Endothelial cell of umbilical vein (primary cell): Measurements from ENCODE around the gene PHOX2A.

Source experiments
- CTCF ChIP-seq, 2 donors: IDR thresholded peaks; 1 replicate in 1 of 2; 2 replicates in 1 of 2; pipeline ENCODE4 v1.5.1; 2011; ENCODE audit warnings: low read length in 2 of 2, mild to moderate bottlenecking in 2 of 2, moderate library complexity in 2 of 2, control low read depth in 1 of 2, inconsistent platforms in 1 of 2, low read depth in 1 of 2; ENCODE audit not compliant: insufficient read depth in 1 of 2; ENCODE audit errors: extremely low read depth in 1 of 2
- EZH2 ChIP-seq: IDR thresholded peaks from 2 replicates; pipeline ENCODE4 v1.6.1; 2012; ENCODE audit warnings: borderline replicate concordance, low read depth, mild to moderate bottlenecking, moderate library complexity, low read length, inconsistent platforms; ENCODE audit not compliant: severe bottlenecking
- FOS ChIP-seq: IDR thresholded peaks from 2 replicates; pipeline ENCODE4 v1.6.1; 2011; ENCODE audit warnings: mild to moderate bottlenecking, low read length, moderate library complexity, borderline replicate concordance; ENCODE audit not compliant: insufficient read depth
- GATA2 ChIP-seq: IDR thresholded peaks from 2 replicates; pipeline ENCODE4 v1.7.0; 2011; ENCODE audit warnings: low read depth, mild to moderate bottlenecking, moderate library complexity, mixed read lengths, low read length; ENCODE audit not compliant: insufficient read length, insufficient read depth
- JUN ChIP-seq: IDR thresholded peaks from 2 replicates; pipeline ENCODE4 v1.6.1; 2011; ENCODE audit warnings: borderline replicate concordance, low read depth; ENCODE audit not compliant: insufficient read length, insufficient read depth
- MAX ChIP-seq: IDR thresholded peaks from 2 replicates; pipeline ENCODE4 v1.6.1; 2011; ENCODE audit not compliant: insufficient read depth, insufficient read length
- MYC ChIP-seq: IDR thresholded peaks from one replicate; pipeline ENCODE4 v1.6.1; 2011; ENCODE audit warnings: mild to moderate bottlenecking, low read depth, low read length
- POLR2A ChIP-seq: IDR thresholded peaks from 2 replicates; pipeline ENCODE4 v1.6.1; 2012; ENCODE audit warnings: low read depth, mild to moderate bottlenecking, control low read depth, low read length
- POLR2AphosphoS5 ChIP-seq: IDR thresholded peaks from 2 replicates; pipeline ENCODE4 v1.6.1; 2012; ENCODE audit warnings: low read depth, mild to moderate bottlenecking, control low read depth, low read length, moderate library complexity; ENCODE audit not compliant: insufficient read depth

DNA sequence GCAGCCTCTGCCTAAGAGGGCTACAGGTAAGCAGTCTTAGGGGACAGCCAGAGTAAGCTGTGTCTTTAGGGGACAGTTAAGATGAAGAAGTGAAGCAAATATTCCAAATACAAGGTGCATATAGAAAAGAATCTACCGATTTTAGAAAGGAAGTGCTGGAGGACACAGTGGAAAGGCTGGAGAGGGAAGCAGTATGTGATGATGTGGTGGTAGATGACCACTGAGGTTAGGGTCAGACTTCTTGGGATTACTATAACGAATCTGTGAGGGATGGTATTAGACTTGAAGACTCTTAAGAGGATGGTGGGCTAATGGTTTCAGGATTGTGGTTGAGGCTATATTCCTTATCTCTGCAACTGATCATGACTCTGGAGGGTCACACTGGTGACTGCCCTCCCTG is 40.0 kb upstream of the PHOX2A start:
- no peak for TF ChIP-seq EZH2
- no peak for TF ChIP-seq CTCF (IDR thresholded peaks at IDR 0.05; ENCODE audit: extremely low read depth in 1 of 2, insufficient read depth in 1 of 2, low read depth in 1 of 2, low read length in 2 of 2)
- TF ChIP-seq GATA2: no peak
- no peak for TF ChIP-seq POLR2A
- no peak for TF ChIP-seq FOS
- no peak for TF ChIP-seq POLR2AphosphoS5
- TF ChIP-seq JUN: no peak
- no peak for TF ChIP-seq MAX
- no peak for TF ChIP-seq MYC
